ENCODE measurements around the gene PANK2.

Gene PANK2

GRCh38 chr20:3862333-3862732 is 26.9 kb upstream of the PANK2 start:
- Histone ChIP-seq H3K79me2 (ENCODE audit: insufficient read depth, low read depth) (no peaks in the 10 kb centered on the region), H3K27me3 (ENCODE audit: insufficient read depth, low read depth) (no peaks in the 10 kb centered on the region), H2AFZ (ENCODE audit: low read depth) (no peak overlapping the region), H3K4me2 (no peak overlapping the region), H4K20me1 (ENCODE audit: insufficient read depth) (no peaks in the 10 kb centered on the region), H3K4me3 (IDR thresholded peaks at IDR 0.05; ENCODE audit: insufficient read depth, low read depth, low read length) (no peak overlapping the region), H3K4me1 (ENCODE audit: low read depth, poor library complexity, severe bottlenecking) (peaks cover under 1% of the 10 kb centered on the region), H3K9ac (no peak overlapping the region), H3K27ac (no peak overlapping the region), H3K36me3 (ENCODE audit: insufficient read depth) (no peaks in the 10 kb centered on the region)
- TF ChIP-seq CTCF (conservative IDR thresholded peaks at IDR 0.05; ENCODE audit: low read depth, low read length), result no peak

GRCh38 chr20:3863317-3863716 is 25.9 kb upstream of the PANK2 start:
- Histone ChIP-seq H3K4me3 (IDR thresholded peaks at IDR 0.05; ENCODE audit: insufficient read depth, low read depth, low read length) (no peak overlapping the region), H3K4me1 (ENCODE audit: low read depth, poor library complexity, severe bottlenecking) (no peaks in the 10 kb centered on the region), H3K79me2 (ENCODE audit: insufficient read depth, low read depth) (no peaks in the 10 kb centered on the region), H4K20me1 (ENCODE audit: insufficient read depth) (no peaks in the 10 kb centered on the region), H3K4me2 (no peak overlapping the region), H3K27ac (no peak overlapping the region), H2AFZ (ENCODE audit: low read depth) (no peak overlapping the region), H3K27me3 (ENCODE audit: insufficient read depth, low read depth) (no peaks in the 10 kb centered on the region), H3K36me3 (ENCODE audit: insufficient read depth) (no peaks in the 10 kb centered on the region), H3K9ac (no peak overlapping the region)
- no peak for TF ChIP-seq CTCF (conservative IDR thresholded peaks at IDR 0.05; ENCODE audit: low read depth, low read length)

- H3K79me2 ChIP-seq (ENCODE audit: insufficient read depth, low read depth), result no peaks in the 10 kb centered on the region
- H4K20me1 ChIP-seq (ENCODE audit: insufficient read depth), result no peaks in the 10 kb centered on the region
- no peaks in the 10 kb centered on the region for H3K4me1 ChIP-seq (ENCODE audit: low read depth, poor library complexity, severe bottlenecking)
- no peaks in the 10 kb centered on the region for H3K27me3 ChIP-seq (ENCODE audit: insufficient read depth, low read depth)
- no peak overlapping the region for H3K4me3 ChIP-seq (IDR thresholded peaks at IDR 0.05; ENCODE audit: insufficient read depth, low read depth, low read length)
- no peak overlapping the region for H3K4me2 ChIP-seq
- no peak overlapping the region for H3K9ac ChIP-seq
- no peaks in the 10 kb centered on the region for H3K36me3 ChIP-seq (ENCODE audit: insufficient read depth)
- TF ChIP-seq CTCF (conservative IDR thresholded peaks at IDR 0.05; ENCODE audit: low read depth, low read length), result no peak
- H3K27ac ChIP-seq, result no peak overlapping the region
- no peak overlapping the region for H2AFZ ChIP-seq (ENCODE audit: low read depth)
Measured at GRCh38 chr20:3864518-3864917, 24.7 kb upstream of the PANK2 start.

- H3K4me1 ChIP-seq (ENCODE audit: low read depth, poor library complexity, severe bottlenecking), result no peaks in the 10 kb centered on the region
- H3K4me2 ChIP-seq, result no peak overlapping the region
- no peaks in the 10 kb centered on the region for H3K36me3 ChIP-seq (ENCODE audit: insufficient read depth)
- no peak overlapping the region for H2AFZ ChIP-seq (ENCODE audit: low read depth)
- H3K27me3 ChIP-seq (ENCODE audit: insufficient read depth, low read depth), result no peaks in the 10 kb centered on the region
- no peaks in the 10 kb centered on the region for H4K20me1 ChIP-seq (ENCODE audit: insufficient read depth)
- no peak overlapping the region for H3K9ac ChIP-seq
- TF ChIP-seq CTCF (conservative IDR thresholded peaks at IDR 0.05; ENCODE audit: low read depth, low read length), result no peak
- no peak overlapping the region for H3K4me3 ChIP-seq (IDR thresholded peaks at IDR 0.05; ENCODE audit: insufficient read depth, low read depth, low read length)
- H3K79me2 ChIP-seq (ENCODE audit: insufficient read depth, low read depth), result no peaks in the 10 kb centered on the region
- H3K27ac ChIP-seq, result no peak overlapping the region
Measured at GRCh38 chr20:3865152-3865886, 23.9 kb upstream of the PANK2 start.
